Measurements from ENCODE around the gene CSTPP1. TPM values are rescaled to one million over a fixed set of nuclear protein-coding genes. Genes with fewer than 3 reads are reported as not detected.

Gene CSTPP1
- total and polyA plus RNA-seq, 2 donors (not counting 1 experiment from before 2014, with no cell fraction given), result 15.5 to 34.1 TPM

DNA sequence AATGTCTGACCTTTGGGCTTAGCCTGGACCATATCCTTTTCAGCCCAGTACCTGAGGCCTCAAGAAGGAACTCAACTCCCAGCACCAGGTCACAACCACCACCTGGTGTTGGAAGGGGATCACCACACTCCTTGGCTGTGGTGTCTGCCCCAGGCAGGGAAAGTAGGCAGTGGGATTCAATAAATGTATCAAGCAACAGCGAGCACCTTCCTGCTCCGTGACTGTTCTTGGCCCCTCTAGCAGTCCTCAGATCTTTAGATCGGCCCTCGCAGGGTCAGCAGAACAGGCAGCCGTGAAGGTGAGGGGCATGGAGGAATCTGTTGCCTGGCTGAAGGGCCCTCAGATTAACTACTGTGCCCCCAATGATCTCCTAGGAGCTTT, 224.2 kb downstream of the CSTPP1 start:
- H4K20me1 ChIP-seq (ENCODE audit: control insufficient read depth, extremely low read depth, insufficient read depth, low read length), result no peaks in the 10 kb centered on the region
- H3K36me3 ChIP-seq (ENCODE audit: control insufficient read depth, insufficient read depth, low read length), result peaks cover 20% of the 10 kb centered on the region
- DNase-seq (ENCODE audit: low read depth in 2 of 2), result no peak

DNA sequence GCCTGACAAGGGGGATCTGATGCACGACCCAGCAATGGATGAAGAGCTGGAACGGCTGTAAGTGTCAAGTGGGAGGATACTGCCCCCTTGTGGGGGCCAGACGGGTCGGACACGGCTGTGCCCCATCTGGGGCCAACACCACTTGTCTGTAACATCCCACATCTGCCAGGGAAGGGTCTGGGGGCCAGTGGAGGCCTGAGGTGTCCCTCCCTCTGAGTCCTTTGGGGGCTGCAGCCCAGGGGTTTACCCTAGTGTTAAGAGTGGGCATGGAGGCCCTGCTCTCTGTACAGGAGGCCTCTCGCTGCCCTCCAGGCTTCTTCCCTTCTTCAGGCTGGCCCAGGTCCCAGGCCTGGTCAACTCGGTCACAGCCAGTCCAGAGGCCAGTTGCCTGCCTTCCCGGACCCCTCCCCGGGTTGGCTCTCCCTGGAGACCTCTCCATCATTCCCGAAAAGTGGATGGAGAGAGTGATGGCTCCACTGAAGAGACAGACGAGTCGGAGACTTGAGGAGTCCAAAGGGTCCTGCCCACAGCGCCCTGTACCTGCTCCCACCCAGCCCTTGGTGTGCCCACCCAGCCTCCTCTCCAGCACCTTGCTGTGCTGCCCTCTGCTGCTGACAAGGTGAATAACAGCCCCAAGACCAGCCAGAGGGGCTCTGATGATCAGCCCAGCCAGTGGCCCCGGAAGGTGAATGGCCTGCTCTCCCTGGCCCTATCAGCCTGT, 224.7 kb downstream of the CSTPP1 start:
- Histone ChIP-seq H3K9ac (ENCODE audit: insufficient read depth, low read length) (no peak overlapping the region), H3K36me3 (ENCODE audit: control insufficient read depth, insufficient read depth, low read length) (peaks cover 23% of the 10 kb centered on the region), H3K4me2 (ENCODE audit: extremely low read depth, insufficient read depth, low read length) (no peak overlapping the region), H3K4me1 (ENCODE audit: control insufficient read depth, extremely low read depth, insufficient read depth, low read length) (no peaks in the 10 kb centered on the region), H3K27me3 (ENCODE audit: control insufficient read depth, insufficient read depth, low read length) (no peaks in the 10 kb centered on the region), H3K79me2 (ENCODE audit: control insufficient read depth, insufficient read depth, low read length) (no peaks in the 10 kb centered on the region), H2AFZ (ENCODE audit: low read length) (no peak overlapping the region), H4K20me1 (ENCODE audit: control insufficient read depth, extremely low read depth, insufficient read depth, low read length) (no peaks in the 10 kb centered on the region), H3K4me3 (replicated peaks in 1 of 4; ENCODE audit: control extremely low read depth in 1 of 4, insufficient read depth in 1 of 4, low read depth in 3 of 4, low read length in 4 of 4) (no peak overlapping the region), H3K9me3 (ENCODE audit: control insufficient read depth, insufficient read depth, low read depth, low read length) (no peaks in the 10 kb centered on the region), H3K27ac (ENCODE audit: insufficient read depth, low read length) (no peak overlapping the region)
- no peak for TF ChIP-seq EZH2 (IDR thresholded peaks at IDR 0.05; ENCODE audit: low read length, missing control alignments)
- TF ChIP-seq, protein P1, sequence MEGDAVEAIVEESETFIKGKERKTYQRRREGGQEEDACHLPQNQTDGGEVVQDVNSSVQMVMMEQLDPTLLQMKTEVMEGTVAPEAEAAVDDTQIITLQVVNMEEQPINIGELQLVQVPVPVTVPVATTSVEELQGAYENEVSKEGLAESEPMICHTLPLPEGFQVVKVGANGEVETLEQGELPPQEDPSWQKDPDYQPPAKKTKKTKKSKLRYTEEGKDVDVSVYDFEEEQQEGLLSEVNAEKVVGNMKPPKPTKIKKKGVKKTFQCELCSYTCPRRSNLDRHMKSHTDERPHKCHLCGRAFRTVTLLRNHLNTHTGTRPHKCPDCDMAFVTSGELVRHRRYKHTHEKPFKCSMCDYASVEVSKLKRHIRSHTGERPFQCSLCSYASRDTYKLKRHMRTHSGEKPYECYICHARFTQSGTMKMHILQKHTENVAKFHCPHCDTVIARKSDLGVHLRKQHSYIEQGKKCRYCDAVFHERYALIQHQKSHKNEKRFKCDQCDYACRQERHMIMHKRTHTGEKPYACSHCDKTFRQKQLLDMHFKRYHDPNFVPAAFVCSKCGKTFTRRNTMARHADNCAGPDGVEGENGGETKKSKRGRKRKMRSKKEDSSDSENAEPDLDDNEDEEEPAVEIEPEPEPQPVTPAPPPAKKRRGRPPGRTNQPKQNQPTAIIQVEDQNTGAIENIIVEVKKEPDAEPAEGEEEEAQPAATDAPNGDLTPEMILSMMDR (conservative IDR thresholded peaks at IDR 0.05 in 1 of 2, IDR thresholded peaks at IDR 0.05 in 1 of 2; ENCODE audit: low read depth in 1 of 2, low read length in 2 of 2), result peak; percentile 77 to 78
- DNase-seq (ENCODE audit: low read depth in 2 of 2), result peak; percentile 56 to 72

More for the DNA sequence above, 224.2 kb downstream of the CSTPP1 start:
- Histone ChIP-seq H3K9ac (ENCODE audit: insufficient read depth, low read length) (no peak overlapping the region), H3K4me3 (replicated peaks in 1 of 4; ENCODE audit: control extremely low read depth in 1 of 4, insufficient read depth in 1 of 4, low read depth in 3 of 4, low read length in 4 of 4) (no peak overlapping the region), H3K79me2 (ENCODE audit: control insufficient read depth, insufficient read depth, low read length) (no peaks in the 10 kb centered on the region), H3K4me2 (ENCODE audit: extremely low read depth, insufficient read depth, low read length) (no peak overlapping the region), H3K27me3 (ENCODE audit: control insufficient read depth, insufficient read depth, low read length) (no peaks in the 10 kb centered on the region), H2AFZ (ENCODE audit: low read length) (no peak overlapping the region), H3K4me1 (ENCODE audit: control insufficient read depth, extremely low read depth, insufficient read depth, low read length) (no peaks in the 10 kb centered on the region), H3K27ac (ENCODE audit: insufficient read depth, low read length) (no peak overlapping the region), H3K9me3 (ENCODE audit: control insufficient read depth, insufficient read depth, low read depth, low read length) (no peaks in the 10 kb centered on the region)
- TF ChIP-seq, protein P1 (conservative IDR thresholded peaks at IDR 0.05 in 1 of 2, IDR thresholded peaks at IDR 0.05 in 1 of 2; ENCODE audit: low read depth in 1 of 2, low read length in 2 of 2), result no peak
- TF ChIP-seq EZH2 (IDR thresholded peaks at IDR 0.05; ENCODE audit: low read length, missing control alignments), result no peak

DNA sequence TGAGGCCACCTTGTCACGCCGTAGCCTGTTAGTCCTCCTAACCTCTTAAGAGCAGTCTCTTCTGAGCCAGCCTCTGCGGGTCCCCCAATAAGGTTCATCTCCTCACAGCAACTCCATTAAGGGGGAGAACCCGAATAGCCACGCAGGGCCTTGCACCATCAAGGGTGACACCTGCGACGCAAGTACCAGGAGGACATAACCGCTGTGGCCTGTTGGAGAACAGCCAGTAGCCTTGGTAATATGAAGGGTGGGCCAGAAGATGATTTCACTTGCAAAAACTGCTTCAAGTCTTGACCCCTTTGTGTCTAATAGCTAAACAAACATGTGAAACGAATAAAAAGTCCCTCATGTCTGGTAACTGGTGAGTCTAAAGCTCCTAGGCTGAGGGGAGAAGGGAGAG, 225.3 kb downstream of the CSTPP1 start:
- Histone ChIP-seq H3K36me3 (ENCODE audit: control insufficient read depth, insufficient read depth, low read length) (peaks cover 25% of the 10 kb centered on the region), H3K4me1 (ENCODE audit: control insufficient read depth, extremely low read depth, insufficient read depth, low read length) (no peaks in the 10 kb centered on the region), H3K9ac (ENCODE audit: insufficient read depth, low read length) (no peak overlapping the region), H3K27ac (ENCODE audit: insufficient read depth, low read length) (no peak overlapping the region), H4K20me1 (ENCODE audit: control insufficient read depth, extremely low read depth, insufficient read depth, low read length) (no peaks in the 10 kb centered on the region), H3K4me2 (ENCODE audit: extremely low read depth, insufficient read depth, low read length) (no peak overlapping the region), H3K4me3 (replicated peaks in 1 of 4; ENCODE audit: control extremely low read depth in 1 of 4, insufficient read depth in 1 of 4, low read depth in 3 of 4, low read length in 4 of 4) (no peak overlapping the region), H3K9me3 (ENCODE audit: control insufficient read depth, insufficient read depth, low read depth, low read length) (no peaks in the 10 kb centered on the region), H3K79me2 (ENCODE audit: control insufficient read depth, insufficient read depth, low read length) (no peaks in the 10 kb centered on the region), H2AFZ (ENCODE audit: low read length) (no peak overlapping the region), H3K27me3 (ENCODE audit: control insufficient read depth, insufficient read depth, low read length) (no peaks in the 10 kb centered on the region)
- TF ChIP-seq, protein P1 (conservative IDR thresholded peaks at IDR 0.05 in 1 of 2, IDR thresholded peaks at IDR 0.05 in 1 of 2; ENCODE audit: low read depth in 1 of 2, low read length in 2 of 2), result no peak
- TF ChIP-seq EZH2 (IDR thresholded peaks at IDR 0.05; ENCODE audit: low read length, missing control alignments), result no peak
- peak in 1 of 2 donors; percentile 39 for DNase-seq (ENCODE audit: low read depth in 2 of 2)
